Measurements from ENCODE around the gene ZCCHC13.

DNA sequence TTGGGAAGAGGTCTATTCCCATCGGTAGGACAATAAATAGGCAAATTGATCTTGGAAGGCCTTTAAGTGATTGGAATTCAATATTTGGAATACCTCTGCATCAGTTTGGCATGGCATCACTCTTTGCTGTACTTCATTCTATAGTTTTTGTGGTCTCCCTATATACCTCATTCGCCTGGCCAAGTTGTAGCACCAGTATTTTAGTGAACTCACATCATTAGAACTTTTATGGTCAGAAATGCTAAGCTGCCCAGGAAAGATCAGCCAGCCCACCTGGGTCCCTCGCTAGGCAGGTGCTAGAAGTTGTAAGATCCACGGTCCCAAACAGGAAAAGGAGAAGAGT lies 40.3 kb downstream of the ZCCHC13 start:
- TF ChIP-seq, protein P1, sequence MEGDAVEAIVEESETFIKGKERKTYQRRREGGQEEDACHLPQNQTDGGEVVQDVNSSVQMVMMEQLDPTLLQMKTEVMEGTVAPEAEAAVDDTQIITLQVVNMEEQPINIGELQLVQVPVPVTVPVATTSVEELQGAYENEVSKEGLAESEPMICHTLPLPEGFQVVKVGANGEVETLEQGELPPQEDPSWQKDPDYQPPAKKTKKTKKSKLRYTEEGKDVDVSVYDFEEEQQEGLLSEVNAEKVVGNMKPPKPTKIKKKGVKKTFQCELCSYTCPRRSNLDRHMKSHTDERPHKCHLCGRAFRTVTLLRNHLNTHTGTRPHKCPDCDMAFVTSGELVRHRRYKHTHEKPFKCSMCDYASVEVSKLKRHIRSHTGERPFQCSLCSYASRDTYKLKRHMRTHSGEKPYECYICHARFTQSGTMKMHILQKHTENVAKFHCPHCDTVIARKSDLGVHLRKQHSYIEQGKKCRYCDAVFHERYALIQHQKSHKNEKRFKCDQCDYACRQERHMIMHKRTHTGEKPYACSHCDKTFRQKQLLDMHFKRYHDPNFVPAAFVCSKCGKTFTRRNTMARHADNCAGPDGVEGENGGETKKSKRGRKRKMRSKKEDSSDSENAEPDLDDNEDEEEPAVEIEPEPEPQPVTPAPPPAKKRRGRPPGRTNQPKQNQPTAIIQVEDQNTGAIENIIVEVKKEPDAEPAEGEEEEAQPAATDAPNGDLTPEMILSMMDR (IDR thresholded peaks at IDR 0.05): no peak
- no peak for TF ChIP-seq POLR2A (IDR thresholded peaks at IDR 0.05)
- no peak for TF ChIP-seq POLR2AphosphoS5 (IDR thresholded peaks at IDR 0.05)
- no peak for TF ChIP-seq EP300 (IDR thresholded peaks at IDR 0.05)
